ENCODE results near the gene STK24. TPM values are rescaled to one million over a fixed set of nuclear protein-coding genes. Genes with fewer than 3 reads are reported as not detected.

STK24 gene
- total and polyA plus RNA-seq, 2 of the 4 experiments (the other 2 are of a cell fraction) = 29.2 to 43.4 TPM

DNA sequence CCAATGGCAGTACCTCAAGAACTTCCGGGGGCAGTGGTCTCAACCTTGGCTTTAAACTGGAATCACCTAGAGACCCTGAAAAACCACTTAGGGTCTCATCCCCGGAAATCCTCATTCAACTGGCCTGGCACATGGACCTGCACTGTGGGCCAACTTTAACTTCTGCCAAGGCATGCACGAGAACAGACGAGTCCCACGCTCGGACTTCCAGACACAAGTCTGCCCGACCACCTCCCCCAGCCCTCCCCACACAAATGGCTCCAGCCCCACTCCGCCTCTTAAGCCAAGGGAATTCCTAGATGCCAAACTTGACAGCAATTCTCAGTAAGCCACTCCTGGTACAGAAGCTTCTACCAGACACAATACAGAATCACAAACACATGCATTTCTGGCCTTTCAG, 114.0 kb downstream of the STK24 start:
- no peak overlapping the region for H2AFZ ChIP-seq (replicated peaks; ENCODE audit: low read length, poor library complexity)
- no peak overlapping the region for H4K91ac ChIP-seq (ENCODE audit: insufficient read depth, low read depth, low read length)
- no peak for TF ChIP-seq SMC3 (IDR thresholded peaks at IDR 0.05; ENCODE audit: low read depth, low read length)
- no peak for TF ChIP-seq CHD1 (IDR thresholded peaks at IDR 0.05; ENCODE audit: low read depth, low read length)
- TF ChIP-seq POLR2A (IDR thresholded peaks at IDR 0.05; ENCODE audit: low read depth, low read length) = no peak
- TF ChIP-seq FOS (IDR thresholded peaks at IDR 0.05; ENCODE audit: low read depth, low read length) = no peak
- intact Hi-C loops (cut with micrococcal nuclease) = no loop called here
- H3K56ac ChIP-seq (ENCODE audit: extremely low read depth, insufficient read depth, low read length) = no peak overlapping the region
- H3K27me3 ChIP-seq (ENCODE audit: control insufficient read depth, insufficient read depth, low read length) = no peaks in the 10 kb centered on the region
- H2BK20ac ChIP-seq (ENCODE audit: low read depth, low read length) = no peak overlapping the region
- POLR2A ChIA-PET (ENCODE audit: unreplicated experiment) = no interaction called here
- H2BK5ac ChIP-seq (ENCODE audit: low read depth, low read length, poor library complexity, severe bottlenecking) = no peak overlapping the region
- H3K9ac ChIP-seq (ENCODE audit: low read depth, low read length) = no peak overlapping the region
- H4K8ac ChIP-seq (ENCODE audit: low read depth in 2 of 2, low read length in 2 of 2) = no peak overlapping the region
- H3K4ac ChIP-seq (ENCODE audit: low read depth, low read length) = no peak overlapping the region
- dilution Hi-C loops (cut with HindIII; ENCODE audit: low sequenced_read_pairs, unreplicated experiment) = loop anchor here (25.0 kb wide), 1 partner anchor 199 kb away; no protein-coding TSS in a partner anchor
- no peak overlapping the region for H2BK120ac ChIP-seq (ENCODE audit: low read depth, low read length)
- BruUV-seq (replicated peaks) = no TSS peak
- H2AK9ac ChIP-seq (replicated peaks; ENCODE audit: low read depth, low read length, poor library complexity) = no peak overlapping the region
- no peak overlapping the region for H3K4me2 ChIP-seq (ENCODE audit: low read depth, low read length)
- no peaks in the 10 kb centered on the region for H3K4me1 ChIP-seq (ENCODE audit: control insufficient read depth, insufficient read depth, low read length)
- H3K9me3 ChIP-seq (ENCODE audit: control insufficient read depth, insufficient read depth, low read length) = no peaks in the 10 kb centered on the region
- 74% methylated on average over 3 of the region's 8 CpGs; no CpG with 5 or more reads in 1 of the 2 experiments for WGBS, 2 experiments (ENCODE audit: extremely low coverage in 2 of 2, insufficient read length in 1 of 2)
- CTCF ChIA-PET = no interaction called here
- no peak overlapping the region for H3K23ac ChIP-seq (ENCODE audit: low read depth, low read length)
- H2BK15ac ChIP-seq (ENCODE audit: low read depth, low read length) = no peak overlapping the region
- H3K27ac ChIP-seq (ENCODE audit: insufficient read depth, low read length) = no peak overlapping the region
- in situ Hi-C loops (cut with MboI; ENCODE audit: low sequenced_read_pairs) = no loop called here
- no peak overlapping the region for H4K5ac ChIP-seq (ENCODE audit: low read depth, low read length)
- DNase-seq (no peak), ATAC-seq (ENCODE audit: low read depth) (no peak)
- no peak overlapping the region for H3K14ac ChIP-seq (replicated peaks; ENCODE audit: low read depth, low read length)
- no peak overlapping the region for H3K18ac ChIP-seq (ENCODE audit: low read depth, low read length)
- peaks cover 22% of the 10 kb centered on the region for H3K9me1 ChIP-seq (ENCODE audit: insufficient read depth, low read length)
- H3K79me1 ChIP-seq (ENCODE audit: low read depth in 1 of 2, low read length in 2 of 2) = peaks cover 43 to 85% of the 10 kb centered on the region in 2 experiments
- H2AK5ac ChIP-seq (ENCODE audit: low read depth, low read length) = no peak overlapping the region
- H3K36me3 ChIP-seq (ENCODE audit: control insufficient read depth, insufficient read depth, low read length) = peaks cover 56% of the 10 kb centered on the region
- peaks cover 36% of the 10 kb centered on the region for H4K20me1 ChIP-seq (ENCODE audit: insufficient read depth, low read length)
- H3K4me3 ChIP-seq (ENCODE audit: insufficient read depth, low read depth, low read length) = no peak overlapping the region
